ENCODE results near the gene COL13A1. TPM values are rescaled to one million over a fixed set of nuclear protein-coding genes. Genes with fewer than 3 reads are reported as not detected.

Gene COL13A1
- total and polyA plus RNA-seq, 8 donors, result 2.1 to 68.5 (median 52.4) TPM

DNA sequence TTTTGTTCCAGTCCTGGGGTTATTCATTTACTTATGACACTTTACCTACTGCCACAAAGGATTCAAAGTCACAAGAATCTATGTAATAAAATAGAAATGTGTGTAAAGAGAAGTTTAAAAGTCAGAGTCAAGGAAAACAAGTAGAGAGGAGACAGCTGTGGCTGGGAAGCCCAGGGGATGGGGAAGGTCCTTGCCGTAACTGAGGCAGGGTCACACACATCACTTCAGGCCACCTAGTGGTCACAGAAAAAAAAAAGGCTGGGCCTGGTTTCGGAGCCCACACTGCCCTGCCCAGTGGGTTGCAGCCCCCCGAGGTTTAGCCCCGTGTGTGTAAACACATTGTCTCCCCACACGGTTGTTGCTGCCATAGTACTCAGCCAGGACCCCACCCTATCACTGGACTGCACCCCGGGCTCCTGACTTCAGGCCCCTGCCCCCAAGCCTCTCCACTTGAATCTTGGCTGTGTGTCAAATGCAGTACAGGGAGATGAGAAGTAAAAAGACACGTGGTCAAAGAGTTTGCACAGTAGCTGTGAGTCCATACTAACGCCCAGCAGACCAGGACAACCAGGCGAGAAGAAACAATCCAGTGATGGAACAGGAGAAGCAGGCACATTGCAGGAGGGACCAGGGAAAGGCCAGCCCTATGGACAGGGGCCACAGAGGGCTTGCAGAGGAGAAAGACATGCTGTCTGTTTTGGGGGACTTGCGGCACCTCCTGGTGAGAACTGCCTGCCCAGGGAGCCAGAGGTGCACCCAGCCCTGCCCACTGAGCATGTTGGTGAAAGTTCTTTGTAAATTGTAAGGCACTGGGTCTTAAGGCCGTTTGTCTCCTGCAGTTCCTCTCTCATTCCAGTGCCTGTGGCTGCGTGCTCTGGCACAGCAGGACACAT lies 159.5 kb downstream of the COL13A1 start:
- DNase-seq (peak in 1 of 4 donors; percentile 46), ATAC-seq (peak; percentile 51)
- intact Hi-C loops (cut with DNase I), result no loop called here

GRCh38 chr10:69961881-69962745 lies 160.4 kb downstream of the COL13A1 start:
- peaks cover 0 to 19% of the 10 kb centered on the region in 2 donors for H3K4me1 ChIP-seq
- no peak overlapping the region for H3K4me3 ChIP-seq
- DNase-seq, result peak in 1 of 4 donors; percentile 43
- H3K27me3 ChIP-seq, result peaks cover 0 to 7% of the 10 kb centered on the region in 2 donors
- no peak overlapping the region for H3K27ac ChIP-seq
- ATAC-seq, result peak; percentile 4
- no peaks in the 10 kb centered on the region for H3K9me3 ChIP-seq
- intact Hi-C loops (cut with DNase I), result no loop called here
- no peaks in the 10 kb centered on the region for H3K36me3 ChIP-seq
- TF ChIP-seq, protein P1, sequence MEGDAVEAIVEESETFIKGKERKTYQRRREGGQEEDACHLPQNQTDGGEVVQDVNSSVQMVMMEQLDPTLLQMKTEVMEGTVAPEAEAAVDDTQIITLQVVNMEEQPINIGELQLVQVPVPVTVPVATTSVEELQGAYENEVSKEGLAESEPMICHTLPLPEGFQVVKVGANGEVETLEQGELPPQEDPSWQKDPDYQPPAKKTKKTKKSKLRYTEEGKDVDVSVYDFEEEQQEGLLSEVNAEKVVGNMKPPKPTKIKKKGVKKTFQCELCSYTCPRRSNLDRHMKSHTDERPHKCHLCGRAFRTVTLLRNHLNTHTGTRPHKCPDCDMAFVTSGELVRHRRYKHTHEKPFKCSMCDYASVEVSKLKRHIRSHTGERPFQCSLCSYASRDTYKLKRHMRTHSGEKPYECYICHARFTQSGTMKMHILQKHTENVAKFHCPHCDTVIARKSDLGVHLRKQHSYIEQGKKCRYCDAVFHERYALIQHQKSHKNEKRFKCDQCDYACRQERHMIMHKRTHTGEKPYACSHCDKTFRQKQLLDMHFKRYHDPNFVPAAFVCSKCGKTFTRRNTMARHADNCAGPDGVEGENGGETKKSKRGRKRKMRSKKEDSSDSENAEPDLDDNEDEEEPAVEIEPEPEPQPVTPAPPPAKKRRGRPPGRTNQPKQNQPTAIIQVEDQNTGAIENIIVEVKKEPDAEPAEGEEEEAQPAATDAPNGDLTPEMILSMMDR (IDR thresholded peaks at IDR 0.05), result no peak

More for the DNA sequence above, 159.5 kb downstream of the COL13A1 start:
- Histone ChIP-seq H3K9me3 (no peaks in the 10 kb centered on the region), H3K4me3 (no peak overlapping the region), H3K4me1 (peaks cover 0 to 19% of the 10 kb centered on the region in 2 donors), H3K36me3 (no peaks in the 10 kb centered on the region), H3K27ac (no peak overlapping the region), H3K27me3 (peaks cover 0 to 7% of the 10 kb centered on the region in 2 donors)
- TF ChIP-seq, protein P1 (IDR thresholded peaks at IDR 0.05), result peak; percentile 17 to 27

DNA sequence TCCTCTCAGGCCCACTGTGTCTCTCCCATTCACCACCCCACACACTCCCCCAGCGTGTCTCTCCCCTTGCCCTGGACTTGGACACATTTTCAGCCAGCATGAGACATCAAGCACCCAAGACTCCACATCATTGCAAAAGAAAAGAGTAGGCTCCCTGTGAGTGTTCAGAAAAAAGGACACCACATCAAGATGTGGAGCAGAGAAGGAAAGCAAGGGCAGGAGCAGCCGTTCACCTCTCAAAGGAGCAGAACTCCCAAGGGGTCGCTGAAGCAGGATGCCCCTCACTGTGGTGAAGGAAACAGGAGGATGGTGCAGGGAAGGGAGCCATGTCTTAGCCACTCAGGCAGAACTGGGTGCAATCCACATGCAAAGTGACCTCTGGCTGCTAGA lies 161.0 kb downstream of the COL13A1 start:
- H3K4me1 ChIP-seq, result peaks cover 0 to 19% of the 10 kb centered on the region in 2 donors
- ATAC-seq (no peak), DNase-seq (no peak)
- no peaks in the 10 kb centered on the region for H3K9me3 ChIP-seq
- H3K36me3 ChIP-seq, result no peaks in the 10 kb centered on the region
- TF ChIP-seq, protein P1 (IDR thresholded peaks at IDR 0.05), result no peak
- H3K4me3 ChIP-seq, result no peak overlapping the region
- H3K27ac ChIP-seq, result no peak overlapping the region
- H3K27me3 ChIP-seq, result peaks cover 0 to 7% of the 10 kb centered on the region in 2 donors
- intact Hi-C loops (cut with DNase I), result no loop called here

- Histone ChIP-seq H3K27me3 (peaks cover 0 to 7% of the 10 kb centered on the region in 2 donors), H3K27ac (no peak overlapping the region), H3K4me3 (no peak overlapping the region), H3K4me1 (peaks cover 0 to 19% of the 10 kb centered on the region in 2 donors), H3K9me3 (no peaks in the 10 kb centered on the region), H3K36me3 (no peaks in the 10 kb centered on the region)
- intact Hi-C loops (cut with DNase I), result no loop called here
- no peak for DNase-seq
- TF ChIP-seq, protein P1 (IDR thresholded peaks at IDR 0.05), result no peak
- ATAC-seq, result no peak
Measured at GRCh38 chr10:69963178-69963834, 161.6 kb downstream of the COL13A1 start.

Data from left lung (tissue), 10 donors.